HepG2 (cell line): Measurements from ENCODE around the gene STK4.

Experiments
- CTCF ChIP-seq: sonication (generic); formaldehyde crosslinking; IDR thresholded peaks from 2 replicates; pipeline ENCODE4 v1.5.0; 2020; ENCODE audit warnings: mild to moderate bottlenecking, missing genetic modification reagents, moderate library complexity
- EP300 ChIP-seq, 3 experiments: sonication (generic) in 1 of 3; formaldehyde crosslinking in 1 of 3; IDR thresholded peaks; 2 replicates each; pipeline versions ENCODE4 v1.5.1 to v1.6.1; 2011 to 2020; ENCODE audit warnings: low read depth in 2 of 3, low read length in 2 of 3, borderline replicate concordance in 1 of 3, improper control_type of control experiment in 1 of 3, mild to moderate bottlenecking in 1 of 3, missing genetic modification reagents in 1 of 3, moderate library complexity in 1 of 3
- POLR2AphosphoS5 ChIP-seq: IDR thresholded peaks from 2 replicates; pipeline ENCODE4 v1.6.1; 2012; ENCODE audit warnings: low read depth, low read length
- ZBTB10 ChIP-seq: sonication (generic); formaldehyde crosslinking; IDR thresholded peaks from 2 replicates; pipeline ENCODE4 v1.4.0; 2020; ENCODE audit warnings: missing genetic modification reagents, borderline replicate concordance
- ZMAT5 ChIP-seq: sonication (generic); formaldehyde crosslinking; IDR thresholded peaks from 2 replicates; pipeline ENCODE4 v1.5.0; 2020; ENCODE audit warnings: mild to moderate bottlenecking, low read depth, missing genetic modification reagents, borderline replicate concordance

GRCh38 chr20:44918342-44918741, 48.0 kb upstream of the STK4 start:
- TF ChIP-seq POLR2AphosphoS5: no peak
- TF ChIP-seq EP300 (IDR thresholded peaks at IDR 0.05; ENCODE audit: low read depth in 2 of 2, low read length in 2 of 2): no peak
- no peak for TF ChIP-seq EP300 (CRISPR knock-in tag; IDR thresholded peaks at IDR 0.05; ENCODE audit: borderline replicate concordance)
- TF ChIP-seq ZMAT5 (CRISPR knock-in tag): no peak
- no peak for TF ChIP-seq ZBTB10 (CRISPR knock-in tag)
- TF ChIP-seq CTCF: no peak
